Endothelial cell of umbilical vein (primary cell): ENCODE data around the gene SLC1A1. TPM values are rescaled to one million over a fixed set of nuclear protein-coding genes. Genes with fewer than 3 reads are reported as not detected.

Experiments used
- BruUV-seq: library from RNA; stranded (reverse); fragments of 400-500 nt; replicated peaks from 2 replicates; lab custom pipeline; 2021; lab: Mats Ljungman, UMichigan
- CTCF ChIA-PET: fragments of 300-600, 350-600 bp; sonication (Branson Sonifier 250); formaldehyde crosslinking; loops from one replicate; lab custom pipeline; 2021; ENCODE audit warnings: antibody characterized with exemption, inconsistent platforms; lab: Charles Lee
- POLR2A ChIA-PET: fragments of 300-600, 350-600 bp; sonication (Branson Sonifier 250); formaldehyde crosslinking; loops from one replicate; lab custom pipeline; 2021; ENCODE audit warnings: antibody characterized with exemption, inconsistent platforms; lab: Charles Lee
- DNase-seq: peaks from one replicate; pipeline ENCODE4 v3.0.0-alpha.2; 2011; ENCODE audit warnings: low read depth, low spot score
- FAIRE-seq: peaks from 2 replicates; lab custom pipeline; 2011; peaks lifted over from hg19 to GRCh38; lab: Jason Lieb, UNC
- H2AFZ ChIP-seq: 2 replicates; pipeline ENCODE4 v1.6.0; 2012; ENCODE audit warnings: low read depth, low read length, control low read depth, inconsistent platforms
- H3K27ac ChIP-seq: 2 replicates; pipeline ENCODE4 v1.5.1; 2011; ENCODE audit warnings: low read depth, mild to moderate bottlenecking, control low read depth, low read length, moderate library complexity; ENCODE audit not compliant: insufficient read depth
- H3K27me3 ChIP-seq, 2 experiments: 2 replicates each; pipeline versions ENCODE4 v1.6.0 to v1.6.1; 2011; ENCODE audit warnings: low read length in 2 of 2, mixed read lengths in 1 of 2; ENCODE audit not compliant: control insufficient read depth in 2 of 2, insufficient read depth in 2 of 2
- H3K36me3 ChIP-seq, 2 experiments: 2 replicates in 1 of 2; 3 replicates in 1 of 2; pipeline ENCODE4 v1.5.1; 2011; ENCODE audit warnings: low read length in 2 of 2, mild to moderate bottlenecking in 1 of 2, moderate library complexity in 1 of 2; ENCODE audit not compliant: control insufficient read depth in 2 of 2, insufficient read depth in 2 of 2; ENCODE audit errors: extremely low read depth in 1 of 2
- H3K4me1 ChIP-seq: 3 replicates; pipeline ENCODE4 v1.5.1; 2011; ENCODE audit warnings: mild to moderate bottlenecking, low read length; ENCODE audit not compliant: control insufficient read depth, insufficient read depth; ENCODE audit errors: extremely low read depth
- H3K4me2 ChIP-seq: 2 replicates; pipeline ENCODE4 v1.6.1; 2011; ENCODE audit warnings: low read length, control low read depth, mixed read lengths; ENCODE audit not compliant: insufficient read depth
- H3K4me3 ChIP-seq, 3 experiments: fragments of 200-600 bp in 1 of 3; sonication (generic), shearing (Covaris generic) in 1 of 3; replicated peaks in 1 of 3; 2 replicates each; pipeline ENCODE4 v1.5.1; 2011 to 2016; ENCODE audit warnings: control low read depth in 3 of 3, low read length in 3 of 3, mild to moderate bottlenecking in 2 of 3, inconsistent platforms in 1 of 3, low read depth in 1 of 3, moderate library complexity in 1 of 3; ENCODE audit not compliant: insufficient read depth in 1 of 3
- H3K79me2 ChIP-seq: 2 replicates; pipeline ENCODE4 v1.6.0; 2012; ENCODE audit warnings: low read length, inconsistent platforms; ENCODE audit not compliant: control insufficient read depth, insufficient read depth
- H3K9ac ChIP-seq: replicated peaks from 2 replicates; pipeline ENCODE3; 2011; ENCODE audit warnings: low read length, control low read depth; ENCODE audit not compliant: insufficient read depth; ENCODE audit errors: extremely low read depth
- H3K9me1 ChIP-seq: replicated peaks from 3 replicates; pipeline ENCODE4 v1.6.0; 2011; ENCODE audit warnings: mild to moderate bottlenecking, low read length; ENCODE audit not compliant: control insufficient read depth, insufficient read depth; ENCODE audit errors: extremely low read depth
- H3K9me3 ChIP-seq: replicated peaks from 2 replicates; pipeline ENCODE4 v1.5.1; 2012; ENCODE audit warnings: low read length, inconsistent platforms; ENCODE audit not compliant: control insufficient read depth, insufficient read depth
- H4K20me1 ChIP-seq: replicated peaks from 2 replicates; pipeline ENCODE3; 2011; ENCODE audit warnings: mild to moderate bottlenecking, low read length; ENCODE audit not compliant: control insufficient read depth, insufficient read depth; ENCODE audit errors: extremely low read depth
- CTCF ChIP-seq, 2 donors: IDR thresholded peaks; 1 replicate in 1 of 2; 2 replicates in 1 of 2; pipeline ENCODE4 v1.5.1; 2011; ENCODE audit warnings: low read length in 2 of 2, mild to moderate bottlenecking in 2 of 2, moderate library complexity in 2 of 2, control low read depth in 1 of 2, inconsistent platforms in 1 of 2, low read depth in 1 of 2; ENCODE audit not compliant: insufficient read depth in 1 of 2; ENCODE audit errors: extremely low read depth in 1 of 2
- EZH2 ChIP-seq: IDR thresholded peaks from 2 replicates; pipeline ENCODE4 v1.6.1; 2012; ENCODE audit warnings: borderline replicate concordance, low read depth, mild to moderate bottlenecking, moderate library complexity, low read length, inconsistent platforms; ENCODE audit not compliant: severe bottlenecking
- FOS ChIP-seq: IDR thresholded peaks from 2 replicates; pipeline ENCODE4 v1.6.1; 2011; ENCODE audit warnings: mild to moderate bottlenecking, low read length, moderate library complexity, borderline replicate concordance; ENCODE audit not compliant: insufficient read depth
- GATA2 ChIP-seq: IDR thresholded peaks from 2 replicates; pipeline ENCODE4 v1.7.0; 2011; ENCODE audit warnings: low read depth, mild to moderate bottlenecking, moderate library complexity, mixed read lengths, low read length; ENCODE audit not compliant: insufficient read length, insufficient read depth
- JUN ChIP-seq: IDR thresholded peaks from 2 replicates; pipeline ENCODE4 v1.6.1; 2011; ENCODE audit warnings: borderline replicate concordance, low read depth; ENCODE audit not compliant: insufficient read length, insufficient read depth
- MAX ChIP-seq: IDR thresholded peaks from 2 replicates; pipeline ENCODE4 v1.6.1; 2011; ENCODE audit not compliant: insufficient read depth, insufficient read length
- MYC ChIP-seq: IDR thresholded peaks from one replicate; pipeline ENCODE4 v1.6.1; 2011; ENCODE audit warnings: mild to moderate bottlenecking, low read depth, low read length
- POLR2A ChIP-seq: IDR thresholded peaks from 2 replicates; pipeline ENCODE4 v1.6.1; 2012; ENCODE audit warnings: low read depth, mild to moderate bottlenecking, control low read depth, low read length
- POLR2AphosphoS5 ChIP-seq: IDR thresholded peaks from 2 replicates; pipeline ENCODE4 v1.6.1; 2012; ENCODE audit warnings: low read depth, mild to moderate bottlenecking, control low read depth, low read length, moderate library complexity; ENCODE audit not compliant: insufficient read depth
- dilution Hi-C: fragments of 300-500 bp; cut with MboI; formaldehyde crosslinking; loops from one replicate; pipeline ENCODE4 v1.15.0; 2019; ENCODE audit warnings: low sequenced_read_pairs; ENCODE audit not compliant: extremely low pct_ligation_motif_present
- intact Hi-C: fragments of 100-400 bp; cut with micrococcal nuclease; formaldehyde crosslinking; loops from one replicate; pipeline ENCODE4 v1.10.0; 2022
- polyA plus RNA-seq, 4 experiments: library from polyadenylated mRNA; depleted of rRNA in 3 of 4; stranded (reverse) in 3 of 4; unstranded in 1 of 4; fragments of >200 nt; gene quantifications; 2 replicates each; pipeline versions ENCODE4 v1.2.1 to v1.2.3, GENCODE V29; 2011 to 2012; ENCODE audit warnings: missing spikeins in 1 of 4
- total RNA-seq: library from RNA; stranded (reverse); gene quantifications from 2 replicates; pipeline ENCODE4 v1.2.3, GENCODE V29; 2021

Gene SLC1A1
- total and polyA plus RNA-seq, 2 donors (not counting 3 experiments of a cell fraction or from before 2014, with no cell fraction given): 5.8 to 8.3 TPM

GRCh38 chr9:4569101-4569500 is 78.8 kb downstream of the SLC1A1 start:
- no peak overlapping the region for H3K4me3 ChIP-seq
- no peak overlapping the region for H2AFZ ChIP-seq
- intact Hi-C loops: no loop called here
- CTCF ChIA-PET: no interaction called here
- TF ChIP-seq CTCF (IDR thresholded peaks at IDR 0.05; ENCODE audit: extremely low read depth in 1 of 2, insufficient read depth in 1 of 2, low read depth in 1 of 2, low read length in 2 of 2) (no peak), POLR2AphosphoS5 (no peak)
- H3K27me3 ChIP-seq: no peaks in the 10 kb centered on the region
- POLR2A ChIA-PET: no interaction called here
- H3K9ac ChIP-seq: no peak overlapping the region
- H4K20me1 ChIP-seq: no peaks in the 10 kb centered on the region
- H3K79me2 ChIP-seq: no peaks in the 10 kb centered on the region
- no peak overlapping the region for H3K27ac ChIP-seq
- H3K4me2 ChIP-seq: no peak overlapping the region
- dilution Hi-C loops: no loop called here
- FAIRE-seq (no peak), DNase-seq (no peak)
- peaks cover 8% of the 10 kb centered on the region for H3K4me1 ChIP-seq
- H3K9me3 ChIP-seq: no peaks in the 10 kb centered on the region
- BruUV-seq: no TSS peak
- no peaks in the 10 kb centered on the region for H3K36me3 ChIP-seq
- no peaks in the 10 kb centered on the region for H3K9me1 ChIP-seq

- Histone ChIP-seq H3K36me3 (peaks cover 1 to 3% of the 10 kb centered on the region in 2 experiments), H3K9me3 (no peaks in the 10 kb centered on the region), H3K79me2 (no peaks in the 10 kb centered on the region), H2AFZ (no peak overlapping the region), H3K4me1 (peaks cover 7% of the 10 kb centered on the region), H3K9ac (no peak overlapping the region), H4K20me1 (no peaks in the 10 kb centered on the region), H3K9me1 (no peaks in the 10 kb centered on the region), H3K27ac (no peak overlapping the region), H3K4me3 (no peak overlapping the region), H3K27me3 (no peaks in the 10 kb centered on the region), H3K4me2 (no peak overlapping the region)
- intact Hi-C loops (no loop called here), dilution Hi-C loops (no loop called here)
- ChIA-PET POLR2A (no interaction called here), CTCF (interaction anchor here (0.6 kb wide), 1 partner anchor 32 kb away, joined by 3 read pairs; no protein-coding TSS in a partner anchor)
- DNase-seq (no peak), FAIRE-seq (no peak)
- TF ChIP-seq JUN (no peak), POLR2A (no peak), CTCF (IDR thresholded peaks at IDR 0.05; ENCODE audit: extremely low read depth in 1 of 2, insufficient read depth in 1 of 2, low read depth in 1 of 2, low read length in 2 of 2) (no peak), MYC (no peak), POLR2AphosphoS5 (no peak), FOS (no peak), GATA2 (no peak), EZH2 (no peak), MAX (no peak)
- BruUV-seq: no TSS peak
Observed at GRCh38 chr9:4572184-4572826, 82.0 kb downstream of the SLC1A1 start.
